Measurements from ENCODE around the gene INPP5A.
"Not testable (repeated sequence)": the region's sequence is repeated elsewhere in the genome, so short reads cannot be mapped to it uniquely, and the experiment has no call there.

The INPP5A gene

GRCh38 chr10:132752378-132752777 is 214.8 kb downstream of the INPP5A start:
- DNase-seq (ENCODE audit: low read depth), result no peak
- H3K4me3 ChIP-seq (ENCODE audit: low read depth, low read length), result no peak overlapping the region

GRCh38 chr10:132752961-132753360 is 215.4 kb downstream of the INPP5A start:
- DNase-seq (ENCODE audit: low read depth), result no peak
- H3K4me3 ChIP-seq (ENCODE audit: low read depth, low read length), result no peak overlapping the region

GRCh38 chr10:132753596-132753995 is 216.0 kb downstream of the INPP5A start:
- no peak overlapping the region for H3K4me3 ChIP-seq (ENCODE audit: low read depth, low read length)
- DNase-seq (ENCODE audit: low read depth), result no peak

DNA sequence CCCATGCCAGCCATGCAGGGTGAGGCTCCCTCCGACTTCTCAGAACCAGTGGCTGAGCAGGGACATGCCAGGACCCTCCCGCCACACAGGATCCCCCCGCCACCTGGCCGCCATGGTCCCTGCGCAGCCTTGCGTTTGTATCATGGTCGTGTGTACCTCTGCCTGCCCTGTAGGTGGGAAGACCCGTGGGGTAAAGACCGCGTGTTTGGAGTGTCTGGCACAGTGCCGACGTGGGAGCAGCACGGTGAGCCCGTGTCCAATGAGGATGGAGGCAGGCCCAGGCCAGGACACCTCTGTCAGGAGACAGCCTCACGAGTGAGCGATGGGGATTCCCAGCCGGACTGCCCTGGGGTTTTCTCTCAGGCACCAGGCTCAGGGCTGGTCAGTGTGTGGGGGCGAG is 216.5 kb downstream of the INPP5A start:
- DNase-seq (ENCODE audit: low read depth), result no peak
- H3K4me3 ChIP-seq (ENCODE audit: low read depth, low read length), result no peak overlapping the region

DNA sequence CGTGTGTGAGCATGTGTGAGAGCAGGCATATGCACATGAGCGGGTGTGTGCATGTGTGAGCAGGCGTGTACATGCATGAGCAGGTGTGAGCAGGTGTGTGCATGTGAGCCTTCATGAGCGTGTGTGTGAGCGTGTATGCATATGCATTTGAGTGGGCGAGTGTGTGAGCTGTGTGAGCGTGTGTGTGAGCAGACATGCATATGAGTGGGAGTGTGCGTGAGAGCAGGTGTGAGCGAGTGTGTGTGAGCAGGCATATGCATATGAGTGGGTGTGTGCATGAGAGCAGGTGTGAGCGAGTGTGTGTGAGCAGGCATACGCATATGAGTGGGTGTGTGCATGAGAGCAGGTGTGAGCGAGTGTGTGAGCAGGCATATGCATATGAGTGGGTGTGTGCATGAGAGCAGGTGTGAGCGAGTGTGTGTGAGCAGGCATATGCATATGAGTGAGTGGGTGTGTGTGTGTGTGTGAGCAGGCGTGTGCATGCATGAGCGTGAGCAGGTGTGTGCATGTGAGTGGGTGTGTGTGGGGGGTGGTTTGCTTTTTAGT is 217.7 kb downstream of the INPP5A start:
- no peak overlapping the region for H3K4me3 ChIP-seq (ENCODE audit: low read depth, low read length)
- DNase-seq (ENCODE audit: low read depth), result no peak

- no peak for DNase-seq (ENCODE audit: low read depth)
- H3K4me3 ChIP-seq (ENCODE audit: low read depth, low read length), result no peak overlapping the region
Observed at GRCh38 chr10:132756591-132756990, 219.0 kb downstream of the INPP5A start.

GRCh38 chr10:132757171-132757570 is 219.6 kb downstream of the INPP5A start:
- DNase-seq (ENCODE audit: low read depth), result no peak
- H3K4me3 ChIP-seq (ENCODE audit: low read depth, low read length), result no peak overlapping the region

GRCh38 chr10:132758865-132759264 is 221.3 kb downstream of the INPP5A start:
- no peak overlapping the region for H3K4me3 ChIP-seq (ENCODE audit: low read depth, low read length)
- no peak for DNase-seq (ENCODE audit: low read depth)

- no peak overlapping the region for H3K4me3 ChIP-seq (ENCODE audit: low read depth, low read length)
- no peak for DNase-seq (ENCODE audit: low read depth)
Observed at GRCh38 chr10:132761395-132762060, 223.9 kb downstream of the INPP5A start.

DNA sequence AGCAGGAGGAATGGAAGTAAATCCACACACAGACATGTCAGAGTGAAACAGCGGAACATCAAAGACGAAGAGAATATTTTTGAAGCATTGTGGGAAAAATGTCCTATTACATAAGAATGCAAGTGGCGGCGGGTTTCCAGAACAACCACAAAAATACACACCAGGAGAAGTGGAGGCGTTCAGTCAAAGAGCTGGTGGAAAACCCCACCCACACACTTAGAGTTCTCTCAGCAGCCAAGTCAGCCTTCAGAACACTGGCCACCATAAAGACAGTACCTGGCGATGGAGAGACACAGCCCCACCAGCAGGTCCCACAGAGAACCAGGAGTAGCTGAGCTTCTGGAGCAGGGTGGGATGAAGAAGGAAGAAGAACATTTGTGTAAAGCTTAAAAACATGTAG is 224.7 kb downstream of the INPP5A start:
- no peak overlapping the region for H3K4me3 ChIP-seq (ENCODE audit: low read depth, low read length)
- DNase-seq (ENCODE audit: low read depth), result no peak

- DNase-seq (ENCODE audit: low read depth), result no peak
- H3K4me3 ChIP-seq (ENCODE audit: low read depth, low read length), result no peak overlapping the region
Observed at GRCh38 chr10:132763545-132763944, 226.0 kb downstream of the INPP5A start.

DNA sequence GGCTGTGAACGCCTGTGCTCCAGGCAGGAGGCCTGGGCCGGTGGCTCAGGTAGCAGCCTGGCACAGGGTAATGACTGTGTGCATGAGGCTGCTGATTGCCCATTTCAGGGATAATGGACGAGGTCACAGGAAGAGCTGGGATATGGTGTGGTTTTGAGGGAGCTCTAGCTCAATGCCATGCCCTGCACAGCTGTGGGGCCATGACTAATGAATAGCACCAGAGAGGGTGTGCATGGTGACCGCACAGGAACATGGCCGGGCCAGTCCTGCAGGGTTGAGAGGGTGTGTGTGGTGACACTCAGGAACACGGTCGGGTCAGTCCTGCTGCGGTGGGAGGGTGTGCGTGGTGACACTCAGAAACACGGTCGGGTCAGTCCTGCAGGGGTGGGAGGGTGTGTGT is 226.5 kb downstream of the INPP5A start:
- no peak for DNase-seq (ENCODE audit: low read depth)
- H3K4me3 ChIP-seq (ENCODE audit: low read depth, low read length), result no peak overlapping the region

GRCh38 chr10:132765435-132765834 is 227.8 kb downstream of the INPP5A start:
- no peak for DNase-seq (ENCODE audit: low read depth)
- H3K4me3 ChIP-seq (ENCODE audit: low read depth, low read length), result no peak overlapping the region

GRCh38 chr10:132766291-132766690 is 228.7 kb downstream of the INPP5A start:
- no peak for DNase-seq (ENCODE audit: low read depth)
- no peak overlapping the region for H3K4me3 ChIP-seq (ENCODE audit: low read depth, low read length)

DNA sequence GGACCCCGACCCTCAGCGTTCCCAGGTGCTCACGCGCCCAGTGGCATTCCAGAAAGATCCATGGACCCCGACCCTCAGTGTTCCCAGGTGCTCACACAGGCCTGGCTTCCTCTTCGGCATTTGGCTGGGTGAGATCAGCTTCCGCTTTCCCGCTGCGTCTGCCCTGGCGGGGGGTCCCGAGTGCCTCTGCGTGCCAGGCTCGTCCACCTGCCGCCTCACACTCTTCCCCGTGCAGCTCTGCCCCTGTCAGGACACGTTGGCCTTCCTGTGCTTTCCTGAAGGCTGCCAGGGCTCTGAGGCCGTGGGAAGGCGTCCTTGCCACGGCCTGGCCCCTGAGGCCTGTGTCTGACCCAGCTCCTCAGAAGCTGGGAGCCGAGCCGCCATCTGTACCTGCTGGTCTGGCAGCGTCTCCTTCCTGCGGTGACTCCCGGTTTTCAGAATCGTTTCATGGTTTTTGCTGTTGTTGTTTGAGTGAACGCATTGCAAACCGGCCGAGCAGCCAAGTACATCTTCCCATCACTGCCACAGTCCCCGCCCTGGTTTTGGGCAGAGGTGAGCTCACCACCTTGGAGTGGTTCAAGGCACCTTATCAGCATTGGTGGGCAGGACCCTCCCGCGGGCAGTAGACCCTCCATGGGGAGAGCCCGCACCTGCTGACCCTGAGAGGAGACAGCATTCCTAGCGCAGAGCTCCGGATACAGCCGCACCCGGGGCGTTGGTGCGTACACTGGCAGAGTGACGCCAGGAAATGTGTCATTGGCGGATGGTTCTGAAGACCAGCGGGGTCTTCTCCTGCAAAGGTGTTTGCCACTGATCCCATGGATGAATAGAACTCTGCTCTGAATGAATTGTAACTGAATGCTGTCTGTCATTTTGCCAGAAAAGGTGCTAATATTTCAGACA is 231.0 kb downstream of the INPP5A start:
- no peak for DNase-seq (ENCODE audit: low read depth)
- no peak overlapping the region for H3K4me3 ChIP-seq (ENCODE audit: low read depth, low read length)

DNA sequence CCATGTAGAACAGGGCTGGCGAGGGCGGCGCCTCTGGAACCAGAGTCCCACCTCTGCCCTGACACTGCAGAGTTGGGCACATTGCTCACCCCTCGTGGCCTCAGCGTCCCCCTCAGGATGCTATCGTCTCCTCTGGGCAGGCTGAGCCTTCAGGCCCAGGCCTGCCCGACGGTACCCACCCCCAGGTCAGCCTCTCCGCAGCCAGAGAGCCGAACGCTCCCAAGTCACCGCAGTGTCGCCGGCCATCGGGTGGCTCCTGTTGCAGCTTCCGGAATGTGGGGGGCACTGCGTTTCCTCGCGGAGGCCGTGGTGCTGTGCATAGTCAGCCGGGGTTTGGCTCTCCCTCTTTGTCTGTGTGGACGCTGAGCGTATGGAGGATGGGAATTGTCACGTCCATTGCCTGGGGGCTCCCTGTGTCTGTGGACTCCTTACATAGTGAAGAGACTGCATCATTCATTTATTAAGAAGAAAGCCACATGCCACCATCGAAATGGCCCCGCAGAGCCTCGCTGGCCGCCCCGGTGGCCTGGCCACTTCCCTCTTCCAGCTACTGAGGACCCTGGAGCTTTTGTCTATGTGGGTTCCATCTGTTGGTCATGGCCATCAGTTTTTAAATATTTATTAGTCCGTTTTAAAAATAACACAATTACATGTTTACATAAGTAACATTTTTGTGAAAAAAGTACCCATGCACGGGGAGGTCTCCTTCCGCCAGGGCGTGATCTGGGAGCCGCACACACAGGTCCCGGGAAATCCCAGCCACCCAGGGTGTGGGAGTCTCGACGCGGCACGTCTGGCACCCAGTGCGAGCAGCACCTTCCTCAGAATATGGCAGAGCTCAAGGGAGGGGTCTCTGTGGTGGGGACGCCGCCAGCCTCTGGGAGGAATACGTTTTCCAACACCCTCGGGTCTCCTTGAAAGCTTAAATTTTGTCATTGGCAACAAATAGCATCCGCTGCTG is 232.8 kb downstream of the INPP5A start:
- no peak overlapping the region for H3K4me3 ChIP-seq (ENCODE audit: low read depth, low read length)
- DNase-seq (ENCODE audit: low read depth), result no peak

GRCh38 chr10:132772816-132773215 is 235.2 kb downstream of the INPP5A start:
- DNase-seq (ENCODE audit: low read depth); H3K4me3 ChIP-seq (ENCODE audit: low read depth, low read length): not testable (repeated sequence)

- DNase-seq (ENCODE audit: low read depth), result no peak
- H3K4me3 ChIP-seq (ENCODE audit: low read depth, low read length), result no peak overlapping the region
Observed at GRCh38 chr10:132774181-132774901, 236.8 kb downstream of the INPP5A start.

All from skeletal muscle cell (primary cell).